Head of caudate nucleus (tissue), 42 donors: Measurements from ENCODE around the gene IQSEC1.

Experiments
- DNase-seq, 42 donors: peaks; one replicate each; pipeline versions ENCODE4 v3.0.0 to v3.0.0-alpha.2; 2020 to 2021; ENCODE audit warnings: mixed read lengths in 7 of 42
- intact Hi-C: fragments of 100-400 bp; cut with DNase I; formaldehyde crosslinking; loops from one replicate; pipeline ENCODE4 v1.15.0; 2022

The IQSEC1 gene

DNA sequence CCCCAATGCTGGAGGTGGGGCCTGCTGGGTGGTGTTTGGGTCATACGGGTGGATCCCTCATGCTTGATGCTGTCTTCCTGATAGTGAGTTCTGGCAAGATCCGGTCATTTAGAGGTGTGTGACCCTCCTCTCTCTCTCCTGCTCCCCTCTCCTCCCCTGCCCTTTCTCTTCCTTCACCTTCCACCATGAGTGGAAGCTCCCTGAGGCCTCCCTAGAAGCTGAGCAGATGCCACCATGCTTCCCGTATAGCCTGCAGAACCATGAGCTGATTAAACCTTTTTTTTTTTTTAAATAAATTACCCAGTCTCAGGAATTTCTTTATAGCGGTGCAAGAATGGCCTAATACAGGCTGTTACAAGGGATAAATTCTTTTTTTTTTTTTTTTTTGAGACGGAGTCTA, 36.3 kb upstream of the IQSEC1 start:
- intact Hi-C loops, result no loop called here
- DNase-seq, result no peak

DNA sequence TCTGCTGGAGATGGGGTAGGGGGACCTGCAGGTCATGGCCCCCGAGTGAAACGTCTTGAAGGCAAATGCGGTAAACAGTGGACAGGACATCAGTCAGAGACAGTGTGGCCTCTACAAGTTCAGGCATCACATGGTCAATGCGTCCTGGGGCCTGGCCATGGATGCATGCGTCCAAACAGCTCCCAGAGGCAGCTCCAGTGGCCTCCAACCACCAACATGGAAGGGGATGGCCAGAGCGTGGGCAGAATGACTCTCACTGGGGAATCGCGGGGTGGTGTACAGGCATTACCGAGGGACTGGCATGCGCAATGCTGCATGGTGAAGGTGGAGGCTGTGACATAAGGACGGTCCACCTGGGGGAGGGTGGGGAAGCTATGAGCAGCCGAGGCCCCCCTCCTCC, 35.6 kb upstream of the IQSEC1 start:
- DNase-seq, result peak in 1 of 42 donors; percentile 3
- intact Hi-C loops, result no loop called here

DNA sequence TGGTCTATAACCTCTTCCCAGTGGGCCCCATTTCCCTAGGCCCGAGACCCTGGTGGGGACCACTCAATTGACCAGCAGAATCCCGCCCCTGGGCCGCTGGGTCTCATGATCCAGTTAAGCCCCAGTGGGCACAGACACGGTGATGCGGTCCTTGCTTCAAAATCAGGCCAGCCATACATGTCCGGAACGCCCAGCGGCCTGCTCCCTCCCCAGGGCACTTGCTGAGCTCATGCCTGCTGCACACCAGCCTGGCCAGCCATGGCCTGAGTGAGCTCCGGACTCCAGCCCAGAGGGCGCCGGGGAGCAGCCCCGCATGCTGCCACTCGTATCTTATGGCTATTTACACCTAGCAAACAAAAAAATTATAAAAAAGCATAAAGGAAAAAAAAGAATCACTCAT, 34.4 kb upstream of the IQSEC1 start:
- intact Hi-C loops, result no loop called here
- peak in 2 of 42 donors; percentile 4 to 23 for DNase-seq

DNA sequence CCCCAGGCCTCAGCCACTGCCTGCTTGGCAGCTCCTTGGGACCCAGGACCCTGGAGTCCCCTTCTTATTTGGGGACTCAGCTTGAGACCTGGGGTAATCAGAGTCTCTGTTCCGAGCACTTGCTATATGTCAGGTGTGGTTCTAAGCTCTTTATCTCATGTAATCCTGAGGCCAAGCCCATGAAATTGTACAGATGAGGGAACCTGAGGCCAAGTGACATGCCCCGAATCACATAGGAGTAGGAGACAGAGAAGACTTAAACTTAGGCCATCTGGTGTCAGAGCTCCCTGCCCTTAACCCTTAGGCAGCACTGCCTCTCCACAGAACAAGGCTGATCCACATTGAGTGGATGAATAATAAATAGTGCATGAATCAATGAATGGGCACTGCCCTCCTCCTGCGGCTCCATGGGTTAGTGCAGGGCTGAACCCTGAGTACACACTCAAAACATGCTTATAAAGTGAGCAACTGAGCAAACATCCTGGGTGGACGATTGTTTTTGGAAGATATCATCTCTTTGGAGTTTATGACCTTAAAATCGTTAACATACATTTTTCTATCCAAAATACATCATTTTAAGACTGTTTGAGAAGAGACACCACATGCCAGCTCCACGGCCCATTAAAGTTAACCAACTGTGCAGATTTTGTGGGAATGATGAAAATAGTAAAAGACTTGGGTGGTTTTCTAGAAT, 33.2 kb upstream of the IQSEC1 start:
- intact Hi-C loops, result no loop called here
- no peak for DNase-seq

DNA sequence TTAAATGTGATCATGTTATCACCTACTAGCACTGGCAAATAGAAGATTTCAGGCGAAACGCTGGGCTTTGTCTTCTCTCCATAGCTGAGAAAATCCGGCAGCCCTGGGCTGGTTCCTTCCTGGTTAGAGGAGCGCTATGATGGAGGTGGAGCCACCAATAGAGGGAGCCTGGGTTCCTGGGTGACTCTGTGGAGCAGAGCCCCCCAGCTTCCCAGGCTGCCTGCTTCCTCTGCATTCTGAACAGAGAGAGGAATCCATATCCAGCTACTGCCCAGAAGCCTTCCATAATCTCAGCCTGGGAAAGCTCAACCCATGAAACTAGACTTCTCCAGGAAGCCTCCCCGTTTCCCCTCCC, 32.6 kb upstream of the IQSEC1 start:
- no peak for DNase-seq
- intact Hi-C loops, result no loop called here

DNA sequence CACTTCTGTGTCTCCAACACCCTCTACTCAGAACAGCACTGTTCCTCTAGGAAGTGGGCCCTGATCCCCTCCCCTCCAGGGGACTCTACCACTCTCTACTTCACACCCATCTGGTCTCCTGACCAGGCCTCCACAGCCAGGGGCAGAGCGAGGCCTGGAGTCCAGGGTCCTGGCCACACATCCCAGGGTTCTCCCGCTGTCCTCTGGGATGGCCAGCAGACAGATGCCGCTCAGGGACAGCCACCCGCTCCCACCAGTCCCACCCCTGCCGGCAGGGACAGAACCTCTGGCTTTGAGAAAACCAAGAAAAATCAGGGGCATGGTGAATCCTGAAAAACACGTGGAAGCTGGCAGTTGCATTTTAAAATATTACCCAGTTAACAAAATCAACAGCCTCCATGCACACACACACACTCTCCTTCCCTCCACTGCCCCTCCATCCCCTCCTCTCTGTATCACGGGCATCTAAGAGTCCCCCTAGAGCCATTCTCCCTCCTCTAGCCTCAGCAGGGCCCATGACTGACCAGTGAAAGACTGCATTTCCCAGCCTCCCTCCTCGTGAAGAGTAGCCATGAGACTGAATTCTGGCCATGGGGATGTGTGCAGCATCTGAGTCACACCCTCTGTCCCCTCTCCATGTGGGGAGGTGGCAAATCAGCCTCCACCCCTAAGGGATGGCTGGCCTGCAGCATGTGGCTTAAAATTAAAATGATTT, 32.1 kb upstream of the IQSEC1 start:
- intact Hi-C loops, result no loop called here
- DNase-seq, result no peak

DNA sequence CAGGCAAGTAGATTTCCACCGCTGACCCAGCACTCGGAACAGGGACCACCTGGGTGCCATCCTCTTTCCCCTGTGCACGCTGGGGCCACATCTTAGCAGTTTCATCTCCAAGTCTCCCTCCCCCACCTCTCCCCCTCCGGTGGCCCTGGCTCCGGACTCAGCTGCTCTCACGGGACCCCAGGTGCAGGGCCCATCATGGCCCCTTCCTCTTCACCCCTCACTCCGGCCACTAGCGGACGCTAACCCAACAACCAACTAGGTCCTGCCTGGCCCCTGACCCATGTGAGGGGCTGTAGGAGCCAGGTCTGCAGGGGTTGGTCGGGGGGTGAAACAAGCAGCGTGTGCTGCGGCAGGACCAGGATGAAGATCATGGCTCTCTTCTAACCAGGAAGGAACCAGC, 31.3 kb upstream of the IQSEC1 start:
- intact Hi-C loops, result no loop called here
- no peak for DNase-seq

DNA sequence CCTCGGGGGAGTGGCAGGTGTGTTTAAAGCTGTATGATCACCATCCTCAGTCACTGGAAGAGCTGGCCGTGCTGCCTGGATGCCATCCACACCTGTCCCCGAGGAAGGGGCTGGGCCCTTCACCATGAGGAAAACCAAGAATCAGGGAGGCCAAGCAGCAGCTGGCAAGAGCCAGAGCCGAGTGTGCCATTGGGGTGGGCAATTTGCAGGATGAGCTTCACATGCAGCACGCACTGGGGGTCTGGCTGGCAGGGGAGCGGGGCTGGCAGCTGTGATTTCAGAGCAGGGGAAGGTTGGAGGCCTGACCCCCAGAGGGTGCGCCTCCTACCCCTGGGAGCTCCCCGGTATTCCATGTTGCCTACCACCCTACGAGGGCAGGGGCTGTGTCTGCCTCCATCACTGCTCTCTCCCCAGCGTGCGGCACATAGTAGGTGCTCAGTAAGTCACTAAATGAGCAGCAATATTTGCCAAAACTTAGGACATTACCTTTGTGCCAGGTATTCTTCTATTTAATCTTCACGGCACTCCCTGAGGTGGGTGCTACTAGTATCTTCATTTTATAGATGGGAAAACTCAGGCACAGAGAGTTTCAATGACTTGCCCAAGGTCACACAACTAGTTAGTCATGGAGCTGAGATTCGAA, 30.3 kb upstream of the IQSEC1 start:
- intact Hi-C loops, result no loop called here
- DNase-seq, result no peak

DNA sequence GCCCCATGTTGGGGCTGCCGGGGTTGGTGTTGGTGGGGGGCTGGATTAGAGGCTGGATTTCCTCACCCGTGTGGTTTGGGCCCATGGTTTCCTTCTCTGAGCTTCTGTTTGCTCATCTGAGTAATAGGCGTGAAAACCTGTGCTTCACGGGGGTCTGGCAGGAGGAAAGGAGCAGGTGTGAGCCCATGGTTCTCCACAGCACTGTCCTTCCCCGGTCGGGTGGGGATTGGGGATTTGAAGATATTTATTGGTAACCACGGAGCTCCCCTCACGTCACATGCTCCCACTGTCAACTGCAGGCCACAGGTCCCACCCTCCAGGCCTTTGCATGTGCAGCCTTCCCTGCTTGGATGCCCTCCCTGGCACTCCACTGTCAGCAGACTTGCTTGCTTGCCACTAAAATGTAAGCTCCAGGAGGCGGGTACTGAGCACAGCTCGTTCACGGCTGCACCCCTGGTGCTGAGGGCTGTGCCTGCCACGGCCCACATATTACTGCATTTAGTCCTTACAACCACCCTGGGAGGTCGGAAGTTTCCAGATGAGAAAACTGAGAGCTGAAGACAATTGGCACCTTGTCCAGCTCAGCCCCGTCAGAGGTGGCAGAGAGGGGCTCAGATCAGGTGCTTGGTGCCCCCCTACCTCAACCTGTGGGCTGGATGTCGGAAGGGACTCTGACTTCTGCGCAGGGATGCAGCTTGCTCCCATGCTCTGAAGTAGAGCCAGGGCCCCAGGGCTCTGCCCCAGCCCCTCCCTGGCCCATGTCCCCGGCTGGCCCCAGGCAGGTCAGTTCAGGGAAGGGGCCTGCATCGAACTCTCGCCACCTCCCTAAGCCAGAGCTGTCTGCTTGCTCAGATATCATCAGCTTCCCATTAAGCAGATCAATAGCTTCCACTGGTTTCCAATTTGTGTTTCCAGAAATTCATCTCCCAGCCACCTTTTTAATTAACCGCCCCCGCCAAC, 29.4 kb upstream of the IQSEC1 start:
- DNase-seq, result peak in 15 of 42 donors; percentile 21 to 65 (median 35)
- intact Hi-C loops, result no loop called here

DNA sequence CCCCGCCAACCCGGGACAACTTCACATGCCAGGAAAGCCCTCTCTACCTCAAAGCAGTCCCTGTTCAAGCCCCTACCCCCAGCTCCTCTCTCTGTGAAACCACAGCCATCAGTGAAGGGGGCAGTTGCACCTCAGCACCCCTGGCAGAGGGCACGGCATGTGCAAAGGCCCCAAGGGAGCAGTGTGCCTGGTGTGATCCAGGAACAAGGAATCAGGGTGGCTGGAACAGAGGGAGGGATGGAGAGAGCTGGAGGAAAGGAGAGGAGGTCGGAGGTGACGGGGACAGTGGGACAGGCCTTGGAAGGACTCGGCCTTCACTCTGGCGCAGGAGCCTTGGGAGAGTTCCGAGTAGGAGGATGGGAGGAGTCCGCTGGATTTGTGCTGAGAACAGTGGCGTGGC, 26.5 kb upstream of the IQSEC1 start:
- intact Hi-C loops, result loop anchor here (10.0 kb wide), 2 partner anchors 185 to 365 kb away; no protein-coding TSS in a partner anchor
- no peak for DNase-seq

DNA sequence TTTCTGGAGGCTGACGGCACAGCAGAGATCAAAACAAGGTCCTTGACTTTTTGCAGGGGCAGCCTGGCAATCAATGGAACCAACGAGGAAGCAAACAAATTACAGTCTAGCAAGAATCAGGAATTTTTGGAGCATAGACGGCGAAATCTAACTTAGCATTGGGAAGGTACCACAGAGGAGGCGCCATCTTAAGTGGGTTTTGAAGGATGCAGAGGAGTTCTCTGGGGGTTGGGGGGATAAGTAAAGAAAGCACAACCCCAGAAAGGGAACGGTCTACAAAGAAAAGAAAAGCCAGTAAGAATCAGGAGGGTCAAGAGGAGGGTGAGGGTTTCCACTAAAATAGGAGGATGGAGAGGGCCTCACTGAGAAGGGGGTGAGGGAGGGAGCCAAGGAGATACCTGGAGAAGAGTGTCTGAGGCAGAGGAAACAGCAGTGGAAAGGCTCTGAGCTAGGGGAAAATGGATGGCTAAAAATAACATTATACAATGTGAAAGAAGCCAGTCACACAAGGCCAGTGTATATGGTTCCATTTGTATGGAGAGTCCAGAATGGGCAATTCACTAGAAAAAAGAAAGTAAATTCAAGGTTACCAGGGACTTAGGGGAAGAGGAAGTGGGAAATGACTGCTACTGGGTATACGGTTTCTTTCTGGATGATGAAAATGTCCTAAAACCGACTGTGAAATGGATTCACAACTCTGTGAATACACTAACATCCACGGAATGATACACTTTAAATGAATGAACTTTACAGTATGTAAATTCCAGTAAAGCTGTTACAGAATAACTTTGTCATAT, 25.2 kb upstream of the IQSEC1 start:
- intact Hi-C loops, result loop anchor here (10.0 kb wide), 2 partner anchors 186 to 366 kb away; no protein-coding TSS in a partner anchor

DNA sequence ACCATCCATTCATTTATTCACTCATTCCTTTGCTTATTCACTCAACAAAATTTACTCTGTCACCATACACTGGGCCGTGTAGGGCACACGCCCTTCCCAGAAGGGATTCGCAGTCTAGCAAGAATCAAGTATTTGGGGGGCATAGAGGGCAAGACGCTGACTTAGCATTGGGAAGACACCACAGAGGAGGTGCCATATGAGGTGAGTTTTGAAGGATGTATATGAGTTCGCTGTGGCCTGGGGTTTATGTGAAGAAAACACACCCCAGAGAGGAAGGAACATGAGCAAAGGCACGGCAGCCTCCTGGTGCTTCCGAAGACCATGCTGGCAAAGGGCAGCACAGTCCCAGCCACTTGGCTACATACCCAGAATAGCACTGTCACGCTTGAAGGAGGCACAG, 23.1 kb upstream of the IQSEC1 start:
- DNase-seq, result no peak
- intact Hi-C loops, result loop anchor here (10.0 kb wide), 2 partner anchors 188 to 368 kb away; no protein-coding TSS in a partner anchor

More for the DNA sequence above, 25.2 kb upstream of the IQSEC1 start:
- DNase-seq, result no peak

DNA sequence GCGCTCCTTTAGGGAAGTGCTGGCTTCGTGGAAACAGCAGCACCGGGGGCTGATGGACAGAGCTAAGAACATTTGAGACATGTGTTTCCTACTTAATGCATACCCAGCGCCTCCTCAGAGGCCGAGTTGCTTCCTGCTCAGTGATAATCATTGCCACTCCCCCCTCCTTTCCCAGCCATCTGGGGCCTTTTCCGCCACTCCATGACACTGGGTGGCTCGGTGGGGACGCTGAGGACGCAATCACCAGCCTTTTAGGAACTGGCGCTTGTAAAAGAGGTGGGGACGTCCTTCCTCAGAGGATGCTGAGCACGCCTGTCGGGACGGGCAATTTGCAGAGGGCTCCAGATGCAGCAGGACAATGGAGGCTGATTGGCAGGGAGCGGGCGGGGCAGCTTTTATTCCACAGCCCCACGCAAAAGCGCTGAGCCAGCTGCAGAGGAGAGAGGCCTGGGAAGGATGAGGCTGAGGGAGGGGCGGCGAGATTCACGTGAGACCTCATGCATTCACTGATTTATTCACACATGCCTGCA, 22.2 kb upstream of the IQSEC1 start:
- peak in 25 of 42 donors; percentile 25 to 67 (median 39) for DNase-seq
- intact Hi-C loops, result loop anchor here (10.0 kb wide), 2 partner anchors 189 to 369 kb away; no protein-coding TSS in a partner anchor

DNA sequence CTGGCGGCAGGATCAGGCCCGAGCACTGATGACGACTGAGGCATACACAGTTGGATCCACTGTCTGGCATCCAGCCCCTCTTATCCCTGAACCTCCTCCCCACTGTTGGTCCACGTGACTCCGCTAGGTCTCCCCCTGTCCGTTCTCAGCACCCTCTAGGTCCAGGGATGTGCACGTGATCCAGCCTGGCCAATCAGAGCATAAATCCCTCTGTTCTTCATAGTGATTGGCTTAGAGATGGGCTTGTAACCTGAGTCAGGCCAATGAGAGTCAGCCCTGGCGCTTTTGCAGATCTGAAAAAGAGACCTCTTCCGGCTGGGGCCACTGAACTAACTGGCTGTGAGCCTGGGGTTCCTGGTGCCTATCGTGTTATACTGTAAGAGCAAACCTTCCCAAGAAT, 20.5 kb upstream of the IQSEC1 start:
- DNase-seq, result no peak
- intact Hi-C loops, result loop anchor here (5.0 to 10.0 kb wide), 3 partner anchors 191 to 559 kb away; no protein-coding TSS in a partner anchor

DNA sequence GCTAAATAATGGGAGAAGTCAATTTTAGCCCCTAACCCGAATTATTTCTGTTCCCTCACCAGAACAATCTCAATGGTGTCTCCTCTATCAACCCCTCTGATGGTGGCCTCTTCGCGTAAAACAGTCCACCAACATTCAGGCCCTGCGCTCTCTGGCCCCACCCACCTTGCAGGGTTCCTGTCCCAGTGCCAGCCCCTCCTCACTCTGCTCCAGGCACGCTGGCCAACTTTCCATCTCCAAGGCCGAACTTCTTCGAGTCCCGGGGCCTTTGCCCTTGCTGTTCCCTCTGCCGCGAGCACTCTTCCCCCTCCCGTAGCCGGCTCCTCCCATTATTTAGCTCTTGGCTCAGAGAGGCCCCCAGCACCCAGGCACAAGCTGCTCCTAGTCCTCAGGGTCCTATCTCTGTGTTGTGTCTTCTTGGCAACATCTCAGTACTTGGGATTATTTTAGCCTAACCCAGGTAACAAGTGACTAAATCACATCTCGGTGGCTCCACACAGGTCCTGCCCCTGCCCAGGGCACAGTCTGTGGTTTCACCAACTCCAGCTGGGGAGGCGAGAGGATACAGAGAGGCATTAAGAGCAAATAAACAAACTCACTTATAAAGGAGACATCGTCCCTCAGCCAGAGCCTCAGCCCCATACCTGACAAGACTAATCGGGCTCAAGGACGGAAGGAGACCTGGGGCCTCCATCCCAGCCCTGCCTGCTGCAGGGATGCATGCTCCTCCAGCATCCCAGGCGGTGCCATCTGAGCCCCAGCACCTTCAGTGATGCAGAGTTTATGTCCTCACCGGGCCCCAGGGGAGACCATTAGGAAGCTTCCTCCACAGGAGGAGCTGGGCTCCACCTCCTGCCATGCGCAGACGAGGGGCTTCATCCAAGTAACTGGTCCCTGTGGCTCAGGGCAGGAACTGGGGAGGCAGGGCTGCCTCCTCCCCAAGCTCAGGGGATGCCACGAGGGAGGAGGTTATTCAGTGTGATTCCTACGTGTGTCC, 19.7 kb upstream of the IQSEC1 start:
- intact Hi-C loops, result loop anchor here (5.0 to 10.0 kb wide), 3 partner anchors 192 to 559 kb away; no protein-coding TSS in a partner anchor
- peak in 9 of 42 donors; percentile 21 to 40 (median 24) for DNase-seq

DNA sequence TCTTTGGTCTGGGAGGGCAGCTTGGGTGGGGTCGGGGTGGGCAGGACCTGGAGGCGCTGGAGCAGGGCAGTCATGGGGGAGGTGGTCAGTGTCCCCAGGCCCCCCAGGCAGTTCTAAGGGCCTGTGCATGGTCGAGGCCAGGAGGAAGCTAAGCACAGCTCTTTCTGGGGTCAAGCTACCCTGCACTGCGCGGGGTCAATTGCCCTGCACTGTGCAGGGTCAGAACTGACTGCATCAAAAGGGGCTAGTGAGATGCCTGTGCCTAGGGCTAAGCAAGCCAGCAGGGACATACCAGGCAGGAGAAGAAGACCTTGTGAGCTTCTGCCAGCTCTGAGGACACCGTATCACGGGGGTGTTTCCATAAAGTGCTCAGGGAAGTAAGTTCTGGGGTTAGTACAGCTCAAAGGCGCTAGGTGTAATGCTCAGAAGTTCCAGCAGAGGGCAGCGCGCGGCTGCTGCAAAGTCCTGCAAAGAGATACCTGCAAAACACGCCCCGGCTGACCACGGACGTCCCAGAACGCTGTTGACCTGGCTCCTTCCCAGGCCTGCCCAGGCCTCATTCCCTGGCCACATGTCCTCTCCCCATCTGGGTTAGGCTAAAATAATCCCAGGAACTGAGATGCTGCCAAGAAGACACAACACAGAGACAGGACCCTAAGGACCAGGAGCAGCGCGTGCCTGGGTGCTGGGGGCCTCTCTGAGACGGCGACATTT, 18.8 kb upstream of the IQSEC1 start:
- peak; percentile 50 to 95 (median 88) for DNase-seq
- intact Hi-C loops, result loop anchor here (5.0 to 10.0 kb wide), 3 partner anchors 193 to 560 kb away; no protein-coding TSS in a partner anchor
